Eye (tissue), 1 donor: Measurements from ENCODE around the gene NLK.
"Not testable (repeated sequence)": the region's sequence is repeated elsewhere in the genome, so short reads cannot be mapped to it uniquely, and the experiment has no call there.

Experiments
- DNase-seq: peaks from one replicate; pipeline ENCODE4 v3.0.0-alpha.2; 2015

Gene NLK

GRCh38 chr17:28042657-28042720, at the start of gene NLK:
NLK (plus strand) TSS chr17:28042677; CDS start chr17:28042874, 197 bp downstream.
- no peak for DNase-seq

GRCh38 chr17:27993161-27993695, 49.2 kb upstream of the NLK start:
- DNase-seq: no peak

GRCh38 chr17:27993723-27994310, 48.7 kb upstream of the NLK start:
- no peak for DNase-seq

GRCh38 chr17:27994586-27994985, 47.9 kb upstream of the NLK start:
- DNase-seq: no peak

- no peak for DNase-seq
Observed at GRCh38 chr17:27995554-27995953, 46.9 kb upstream of the NLK start.

- DNase-seq: peak; percentile 37
Observed at GRCh38 chr17:27996202-27997043, 46.1 kb upstream of the NLK start.

- no peak for DNase-seq
Observed at GRCh38 chr17:27997044-27997401, 45.5 kb upstream of the NLK start.

GRCh38 chr17:27997522-27997921, 45.0 kb upstream of the NLK start:
- DNase-seq: no peak

GRCh38 chr17:28001149-28001548, 41.3 kb upstream of the NLK start:
- peak; percentile 69 for DNase-seq

- no peak for DNase-seq
Observed at GRCh38 chr17:28004344-28004743, 38.1 kb upstream of the NLK start.

- not testable (repeated sequence) for DNase-seq
Observed at GRCh38 chr17:28007925-28008324, 34.6 kb upstream of the NLK start.

GRCh38 chr17:28008513-28008912, 34.0 kb upstream of the NLK start:
- DNase-seq: peak; percentile 70

GRCh38 chr17:28010406-28010805, 32.1 kb upstream of the NLK start:
- DNase-seq: no peak

- DNase-seq: no peak
Observed at GRCh38 chr17:28018439-28019070, 23.9 kb upstream of the NLK start.

GRCh38 chr17:28020515-28020914, 22.0 kb upstream of the NLK start:
- no peak for DNase-seq

GRCh38 chr17:28029044-28029443, 13.4 kb upstream of the NLK start:
- no peak for DNase-seq

- no peak for DNase-seq
Observed at GRCh38 chr17:28030386-28030785, 12.1 kb upstream of the NLK start.

GRCh38 chr17:28031174-28031573, 11.3 kb upstream of the NLK start:
- no peak for DNase-seq

GRCh38 chr17:28033972-28034714, 8.3 kb upstream of the NLK start:
- DNase-seq: no peak

GRCh38 chr17:28035452-28035851, 7.0 kb upstream of the NLK start:
- DNase-seq: not testable (repeated sequence)

- not testable (repeated sequence) for DNase-seq
Observed at GRCh38 chr17:28035884-28036283, 6.6 kb upstream of the NLK start.

- no peak for DNase-seq
Observed at GRCh38 chr17:28038802-28039201, 3.7 kb upstream of the NLK start.

- no peak for DNase-seq
Observed at GRCh38 chr17:28039251-28039650, 3.2 kb upstream of the NLK start.

GRCh38 chr17:28040406-28040805, 2.1 kb upstream of the NLK start:
- peak; percentile 12 for DNase-seq
